Ramos (cell line): ENCODE measurements around the gene PCNX2.
"Not testable (repeated sequence)": the region's sequence is repeated elsewhere in the genome, so short reads cannot be mapped to it uniquely, and the experiment has no call there.

Source experiments
- in situ Hi-C: fragments of 300-500 bp; cut with MboI; formaldehyde crosslinking; loops from one replicate; pipeline ENCODE4 v1.14.3; 2022; ENCODE audit warnings: low sequenced_read_pairs; ENCODE audit not compliant: unreplicated experiment

The PCNX2 gene

GRCh38 chr1:233233508-233234040 lies 62.0 kb downstream of the PCNX2 start:
- in situ Hi-C loops, result no loop called here

DNA sequence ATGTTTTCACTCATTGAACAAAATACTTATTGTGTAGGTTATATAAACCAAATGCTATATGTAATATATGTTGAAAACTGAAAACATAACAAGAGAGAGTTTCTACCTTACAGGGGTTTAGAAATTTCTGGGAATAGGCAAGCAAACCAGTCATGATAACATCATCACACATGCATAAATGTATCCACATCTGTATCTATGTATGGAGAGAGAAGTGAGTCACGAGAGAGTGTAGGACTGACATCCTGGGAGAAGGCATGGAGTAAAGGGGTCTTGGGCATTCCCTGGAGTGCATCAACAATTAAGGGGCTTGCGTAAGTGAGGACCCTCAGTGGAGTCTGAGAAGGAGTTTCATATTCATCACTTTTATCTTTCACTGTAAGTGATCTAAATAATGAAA lies 65.5 kb downstream of the PCNX2 start:
- in situ Hi-C loops, result no loop called here

DNA sequence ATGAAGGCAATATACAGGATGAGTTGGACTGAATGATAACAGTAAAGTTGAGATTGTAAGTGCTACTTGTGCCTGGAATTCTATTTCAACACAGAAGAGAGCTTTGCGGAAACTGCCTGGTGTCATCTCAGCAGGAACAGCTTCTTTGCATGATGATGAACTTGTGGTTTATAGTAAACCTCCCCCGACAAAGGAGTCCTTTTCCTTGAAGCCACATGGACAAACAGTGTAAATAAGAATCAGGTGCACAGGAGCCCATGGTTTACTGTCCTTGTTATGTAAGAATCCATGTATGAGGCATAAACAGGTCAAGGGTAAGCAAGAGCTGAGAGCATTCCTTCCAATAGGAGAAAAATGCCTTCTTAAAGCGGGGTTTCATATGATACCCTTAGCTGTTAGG lies 66.2 kb downstream of the PCNX2 start:
- in situ Hi-C loops, result no loop called here

- in situ Hi-C loops, result no loop called here
These were observed 67.5 kb downstream of the PCNX2 start for GRCh38 chr1:233227930-233228465.

- in situ Hi-C loops, result no loop called here
These were observed 71.2 kb downstream of the PCNX2 start for GRCh38 chr1:233224311-233224710.

GRCh38 chr1:233217832-233218231 lies 77.7 kb downstream of the PCNX2 start:
- in situ Hi-C loops, result no loop called here

- in situ Hi-C loops, result no loop called here
These were observed 79.5 kb downstream of the PCNX2 start for GRCh38 chr1:233216009-233216408.

DNA sequence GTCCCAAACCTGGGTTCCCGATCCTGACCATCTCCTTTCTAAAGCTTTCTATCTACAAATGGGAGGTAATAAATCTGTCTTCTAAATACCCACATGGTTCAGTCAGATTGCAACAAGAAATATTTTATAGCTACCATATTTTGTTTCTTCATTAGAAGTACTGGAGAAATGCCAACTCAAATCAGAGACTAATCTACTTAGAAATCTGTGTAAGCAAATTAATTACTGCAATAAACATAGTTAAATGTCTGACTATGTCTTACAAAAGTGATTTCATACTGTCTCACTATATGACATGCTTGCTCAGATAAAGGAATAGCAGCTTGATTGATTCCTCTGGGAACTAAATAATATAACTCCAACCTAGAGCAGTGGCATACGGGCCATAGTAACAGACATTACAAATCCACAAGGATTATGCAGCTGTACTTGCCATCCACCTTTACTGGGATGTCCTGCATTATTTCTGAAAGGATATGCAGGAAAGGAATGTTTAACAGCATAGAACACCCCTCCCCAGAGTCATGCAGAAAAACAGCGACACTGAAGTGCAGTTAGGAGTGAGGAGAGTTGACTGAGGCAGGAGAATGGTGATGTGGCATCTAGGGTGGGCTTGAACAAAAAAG lies 80.3 kb downstream of the PCNX2 start:
- in situ Hi-C loops, result no loop called here

DNA sequence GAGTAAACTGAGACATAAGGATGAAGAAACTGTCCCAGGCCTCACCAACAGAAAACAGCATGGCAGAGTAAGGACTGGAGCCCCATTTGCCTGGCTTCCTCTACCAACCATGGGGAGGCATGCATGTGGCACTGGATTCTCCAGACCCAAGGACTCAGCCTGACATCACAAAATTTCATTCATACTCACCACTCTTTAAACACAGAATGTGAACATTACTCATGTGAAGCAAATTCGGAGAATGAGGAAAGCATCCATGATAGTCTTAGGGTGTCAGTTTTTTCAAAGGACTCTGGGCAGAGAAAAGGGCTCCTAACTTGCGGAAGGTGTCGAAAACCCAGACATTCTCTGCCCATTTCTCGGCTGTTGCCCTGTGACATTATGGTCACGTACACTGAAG lies 83.9 kb downstream of the PCNX2 start:
- in situ Hi-C loops, result no loop called here

- in situ Hi-C loops, result no loop called here
These were observed 84.4 kb downstream of the PCNX2 start for GRCh38 chr1:233211106-233211505.

- in situ Hi-C loops, result no loop called here
These were observed 86.0 kb downstream of the PCNX2 start for GRCh38 chr1:233209481-233209880.

DNA sequence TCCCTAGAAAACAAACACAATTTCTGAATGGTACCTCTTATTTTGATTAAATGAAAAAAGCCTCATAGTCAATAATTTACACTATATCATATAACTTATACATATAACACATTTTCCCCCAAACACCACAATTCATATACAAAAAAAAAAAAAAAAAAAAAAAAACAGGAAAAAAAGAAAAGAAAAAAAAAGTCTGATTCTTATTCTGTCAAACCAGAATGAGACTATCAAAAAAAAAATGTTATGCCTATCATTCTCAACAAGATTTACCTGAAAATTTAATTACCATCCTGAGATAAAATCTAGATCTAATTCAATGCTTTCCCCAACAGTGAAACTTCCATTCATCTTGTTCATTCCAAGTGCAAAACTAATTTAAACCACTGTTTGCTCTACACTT lies 86.8 kb downstream of the PCNX2 start:
- in situ Hi-C loops, result no loop called here

- in situ Hi-C loops, result no loop called here
These were observed 97.6 kb downstream of the PCNX2 start for GRCh38 chr1:233197940-233198339.

- in situ Hi-C loops, result no loop called here
These were observed 101.8 kb downstream of the PCNX2 start for GRCh38 chr1:233193741-233194140.

GRCh38 chr1:233190987-233191386 lies 104.5 kb downstream of the PCNX2 start:
- in situ Hi-C loops, result no loop called here

- in situ Hi-C loops, result no loop called here
These were observed 106.0 kb downstream of the PCNX2 start for GRCh38 chr1:233189526-233189925.

DNA sequence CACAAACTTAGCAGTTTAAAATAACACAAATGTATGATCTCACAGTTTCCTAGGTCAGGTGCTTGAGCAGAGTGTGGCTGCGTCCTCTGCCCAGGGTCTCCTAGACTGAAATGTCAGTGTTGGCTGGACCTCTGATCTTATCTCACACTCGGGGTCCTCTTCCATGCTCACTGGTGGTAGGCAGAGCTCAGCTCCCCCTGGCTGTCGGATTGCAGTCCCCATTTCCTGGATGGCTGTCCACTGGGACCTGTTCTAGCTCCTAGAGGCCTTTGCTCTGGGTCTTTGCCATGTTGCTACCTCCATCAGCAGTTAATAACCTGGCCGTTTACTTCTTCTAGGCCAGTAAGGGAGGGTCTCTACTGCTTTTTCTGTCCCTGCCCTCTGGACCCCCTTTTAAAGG lies 107.5 kb downstream of the PCNX2 start:
- in situ Hi-C loops, result no loop called here

DNA sequence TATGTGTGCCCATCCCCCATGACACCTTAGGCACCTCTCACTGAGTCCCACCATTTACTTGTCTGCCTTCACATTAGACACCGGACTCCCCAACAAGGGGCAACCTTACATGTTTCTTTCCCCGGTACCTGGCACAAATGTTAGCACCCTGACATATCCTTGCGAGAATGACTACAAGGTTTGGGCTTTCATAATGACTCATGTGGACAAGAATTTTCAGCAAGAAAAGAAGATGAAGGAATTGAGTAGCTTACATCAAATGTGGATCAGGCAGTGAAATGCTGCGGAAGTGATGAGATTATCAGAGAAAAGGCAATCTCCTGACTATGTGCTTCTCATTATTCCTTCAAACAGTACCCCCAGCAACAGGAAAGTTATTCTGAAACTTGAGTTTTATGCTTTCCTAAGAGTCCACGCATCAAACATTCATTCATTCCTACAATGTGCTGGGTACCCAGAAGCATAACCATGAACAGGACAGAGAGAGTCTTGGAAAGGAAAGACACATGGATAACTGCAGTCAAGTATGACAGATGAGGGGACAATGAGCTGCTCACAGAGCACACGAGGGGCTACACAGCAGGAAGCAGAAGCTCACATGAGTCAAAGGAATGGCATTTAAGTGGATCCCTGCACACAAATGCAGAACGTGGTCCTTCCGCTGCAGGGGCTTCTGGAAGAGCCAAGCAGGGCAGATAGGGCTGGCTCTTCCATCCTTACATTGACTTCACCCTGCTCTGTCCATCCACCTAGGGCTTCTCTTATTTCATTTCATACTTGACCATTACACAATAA lies 112.1 kb downstream of the PCNX2 start:
- in situ Hi-C loops, result no loop called here

- in situ Hi-C loops, result no loop called here
These were observed 112.9 kb downstream of the PCNX2 start for GRCh38 chr1:233182587-233182986.

DNA sequence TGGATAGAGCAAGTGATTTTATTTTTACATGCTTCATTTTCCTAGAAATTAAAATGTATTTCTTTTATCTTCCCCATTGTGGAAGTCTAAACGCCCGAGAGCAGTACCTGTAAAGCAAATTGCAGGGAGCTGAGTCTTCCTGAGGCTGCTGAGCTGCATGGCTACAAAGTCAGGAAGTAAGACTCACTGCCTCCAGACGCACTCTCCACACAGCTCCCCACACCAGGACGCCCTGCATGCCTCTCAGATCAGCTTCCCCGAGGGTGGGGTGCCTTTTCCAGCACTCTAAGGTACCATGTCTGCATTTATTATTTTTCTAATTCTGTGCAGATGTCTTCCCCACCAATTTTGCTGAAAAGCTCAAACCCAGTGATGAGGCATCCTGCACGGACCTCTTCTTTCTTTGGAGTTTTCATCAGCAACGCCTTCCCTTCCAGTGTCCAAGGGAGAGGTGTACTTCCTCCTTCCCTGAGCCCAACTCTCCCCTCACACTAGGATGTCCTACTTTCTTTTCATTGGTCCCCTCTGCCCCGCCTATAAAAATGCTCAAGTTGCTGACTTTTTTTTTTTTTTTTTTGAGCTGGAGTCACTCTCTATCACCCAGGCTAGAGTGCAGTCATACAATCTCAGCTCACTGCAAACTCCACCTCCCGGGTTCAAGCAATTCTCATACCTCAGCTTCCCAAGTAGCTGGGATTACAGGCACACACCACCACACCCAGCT lies 114.7 kb downstream of the PCNX2 start:
- in situ Hi-C loops, result no loop called here

- in situ Hi-C loops, result not testable (repeated sequence)
These were observed 115.9 kb downstream of the PCNX2 start for GRCh38 chr1:233179638-233180037.
